Measurements from ENCODE around the gene ADAMTS12. TPM values are rescaled to one million over a fixed set of nuclear protein-coding genes. Genes with fewer than 3 reads are reported as not detected.

The ADAMTS12 gene
- total RNA-seq, 1 experiment from 2014 or later: 0.15 TPM

GRCh38 chr5:33583332-33583731 lies 308.5 kb downstream of the ADAMTS12 start:
- H3K9me3 ChIP-seq (ENCODE audit: control insufficient read depth, insufficient read depth, low read depth, low read length): no peaks in the 10 kb centered on the region
- H3K4me1 ChIP-seq (ENCODE audit: control insufficient read depth, insufficient read depth, low read length): no peaks in the 10 kb centered on the region
- no peak overlapping the region for H3K27ac ChIP-seq (ENCODE audit: low read length)
- no TSS peak for BruUV-seq (replicated peaks)
- in situ Hi-C loops (cut with HindIII; ENCODE audit: low pct_unique_long_range_greater_than_20kb, low sequenced_read_pairs) (no loop called here), intact Hi-C loops (cut with micrococcal nuclease; ENCODE audit: unreplicated experiment) (loop anchor here (10.0 kb wide), 1 partner anchor 351 kb away; the partner anchor contains the start of gene RXFP3)
- H3K4me3 ChIP-seq (ENCODE audit: low read depth in 2 of 2, low read length in 2 of 2): no peak overlapping the region
- H3K36me3 ChIP-seq (ENCODE audit: control insufficient read depth, insufficient read depth, low read length): no peaks in the 10 kb centered on the region
- no peaks in the 10 kb centered on the region for H3K27me3 ChIP-seq (ENCODE audit: control insufficient read depth, insufficient read depth, low read length)
- ChIA-PET CTCF (no interaction called here), POLR2A (no interaction called here)
- no peak for TF ChIP-seq CTCF (IDR thresholded peaks at IDR 0.05)
- TF ChIP-seq POLR2AphosphoS5 (IDR thresholded peaks at IDR 0.05; ENCODE audit: low read depth, low read length): no peak
- no peak for TF ChIP-seq SIN3A (IDR thresholded peaks at IDR 0.05; ENCODE audit: borderline replicate concordance, insufficient read depth, low read depth, low read length)
- TF ChIP-seq TCF7L2 (IDR thresholded peaks at IDR 0.05; ENCODE audit: low read depth, low read length): no peak
- TF ChIP-seq REST (IDR thresholded peaks at IDR 0.05; ENCODE audit: insufficient read depth in 1 of 2, low read depth in 2 of 2, low read length in 1 of 2): no peak
- no peak for ATAC-seq
- no peak for DNase-seq (ENCODE audit: low read depth, low spot score)

DNA sequence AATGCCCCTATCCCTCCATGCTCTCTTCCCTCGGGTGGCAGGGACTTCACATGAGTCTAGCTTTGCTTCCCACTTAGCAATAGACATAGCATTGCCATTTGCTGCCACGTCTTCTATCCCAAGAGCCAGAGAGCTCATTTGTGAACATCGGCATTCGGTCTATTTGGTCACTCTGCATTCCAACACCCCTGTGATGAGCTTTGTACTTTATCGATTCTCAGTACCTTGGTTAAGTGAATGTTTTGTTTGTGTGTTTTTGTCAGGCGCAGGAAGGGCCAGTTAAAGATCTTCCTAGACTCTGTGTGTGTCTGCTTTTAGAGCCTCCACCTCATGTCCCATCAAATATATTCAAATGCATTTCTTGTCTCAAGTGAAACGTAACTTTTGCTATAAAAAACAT lies 309.4 kb downstream of the ADAMTS12 start:
- BruUV-seq (replicated peaks): no TSS peak
- in situ Hi-C loops (cut with HindIII; ENCODE audit: low pct_unique_long_range_greater_than_20kb, low sequenced_read_pairs): no loop called here

More for the DNA sequence above, 309.4 kb downstream of the ADAMTS12 start:
- CTCF ChIA-PET: no interaction called here
- H3K4me3 ChIP-seq (ENCODE audit: low read depth in 2 of 2, low read length in 2 of 2): no peak overlapping the region
- H3K36me3 ChIP-seq (ENCODE audit: control insufficient read depth, insufficient read depth, low read length): no peaks in the 10 kb centered on the region
- H3K4me1 ChIP-seq (ENCODE audit: control insufficient read depth, insufficient read depth, low read length): no peaks in the 10 kb centered on the region
- H3K27ac ChIP-seq (ENCODE audit: low read length): no peak overlapping the region
- ATAC-seq (no peak), DNase-seq (ENCODE audit: low read depth, low spot score) (no peak)
- intact Hi-C loops (cut with micrococcal nuclease; ENCODE audit: unreplicated experiment): loop anchor here (10.0 kb wide), 1 partner anchor 352 kb away; the partner anchor contains the start of gene RXFP3
- no peaks in the 10 kb centered on the region for H3K27me3 ChIP-seq (ENCODE audit: control insufficient read depth, insufficient read depth, low read length)
- no peaks in the 10 kb centered on the region for H3K9me3 ChIP-seq (ENCODE audit: control insufficient read depth, insufficient read depth, low read depth, low read length)
- TF ChIP-seq REST (IDR thresholded peaks at IDR 0.05; ENCODE audit: insufficient read depth in 1 of 2, low read depth in 2 of 2, low read length in 1 of 2) (no peak), SIN3A (IDR thresholded peaks at IDR 0.05; ENCODE audit: borderline replicate concordance, insufficient read depth, low read depth, low read length) (no peak), CTCF (IDR thresholded peaks at IDR 0.05) (no peak), TCF7L2 (IDR thresholded peaks at IDR 0.05; ENCODE audit: low read depth, low read length) (no peak), POLR2AphosphoS5 (IDR thresholded peaks at IDR 0.05; ENCODE audit: low read depth, low read length) (no peak)
- POLR2A ChIA-PET: no interaction called here
